ENCODE data around the gene OVOL1. TPM values are rescaled to one million over a fixed set of nuclear protein-coding genes. Genes with fewer than 3 reads are reported as not detected.
A peak's percentile ranks its signal among the peaks of the same experiment; 100 is the strongest.

The OVOL1 gene
- total and polyA plus RNA-seq, 2 of the 13 experiments (the other 11 are each of a cell fraction or from before 2014, with no cell fraction given), result 0.01 TPM; not detected in 1

DNA sequence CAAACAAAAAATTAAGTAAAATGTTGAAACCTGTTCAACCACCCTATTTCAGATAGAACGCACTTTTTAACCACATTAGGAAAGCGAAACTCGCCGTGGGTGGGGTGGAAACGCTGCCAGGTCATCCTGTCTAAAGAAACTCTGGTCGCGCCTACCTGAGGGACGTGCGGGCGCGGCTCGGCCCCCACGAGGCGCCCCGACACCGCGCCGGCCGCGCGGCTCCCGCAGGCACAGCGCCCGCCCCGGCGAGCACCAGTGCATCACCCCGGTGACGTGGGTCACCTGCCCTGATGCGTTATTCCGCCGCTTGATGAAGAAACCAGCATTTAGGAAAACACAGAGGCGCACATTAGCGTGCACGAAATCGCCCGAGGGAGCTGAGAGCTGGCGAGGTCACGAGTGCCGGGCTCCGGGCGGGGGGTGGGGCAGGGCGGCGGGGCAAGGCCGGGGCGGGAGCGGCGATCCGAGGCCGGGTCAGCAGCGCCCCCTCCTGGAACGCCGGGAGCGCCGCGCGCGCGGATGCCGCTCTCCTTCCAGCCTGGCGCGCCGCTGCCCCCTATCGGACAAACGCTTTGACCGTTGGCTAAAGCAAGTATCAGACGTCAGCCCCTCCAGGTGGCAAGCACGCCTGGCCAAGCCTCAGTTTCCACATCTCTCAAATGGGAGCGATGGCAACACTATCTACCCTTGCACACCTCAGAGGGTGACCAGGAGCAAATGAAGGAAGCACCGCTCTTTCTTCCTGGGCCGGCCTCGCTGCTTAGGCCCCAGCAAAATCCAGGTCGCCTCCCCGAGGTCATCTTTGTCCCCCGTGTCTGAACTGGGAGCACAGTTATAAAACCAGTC lies 31.2 kb downstream of the OVOL1 start (continued):
- TF ChIP-seq, protein P1, sequence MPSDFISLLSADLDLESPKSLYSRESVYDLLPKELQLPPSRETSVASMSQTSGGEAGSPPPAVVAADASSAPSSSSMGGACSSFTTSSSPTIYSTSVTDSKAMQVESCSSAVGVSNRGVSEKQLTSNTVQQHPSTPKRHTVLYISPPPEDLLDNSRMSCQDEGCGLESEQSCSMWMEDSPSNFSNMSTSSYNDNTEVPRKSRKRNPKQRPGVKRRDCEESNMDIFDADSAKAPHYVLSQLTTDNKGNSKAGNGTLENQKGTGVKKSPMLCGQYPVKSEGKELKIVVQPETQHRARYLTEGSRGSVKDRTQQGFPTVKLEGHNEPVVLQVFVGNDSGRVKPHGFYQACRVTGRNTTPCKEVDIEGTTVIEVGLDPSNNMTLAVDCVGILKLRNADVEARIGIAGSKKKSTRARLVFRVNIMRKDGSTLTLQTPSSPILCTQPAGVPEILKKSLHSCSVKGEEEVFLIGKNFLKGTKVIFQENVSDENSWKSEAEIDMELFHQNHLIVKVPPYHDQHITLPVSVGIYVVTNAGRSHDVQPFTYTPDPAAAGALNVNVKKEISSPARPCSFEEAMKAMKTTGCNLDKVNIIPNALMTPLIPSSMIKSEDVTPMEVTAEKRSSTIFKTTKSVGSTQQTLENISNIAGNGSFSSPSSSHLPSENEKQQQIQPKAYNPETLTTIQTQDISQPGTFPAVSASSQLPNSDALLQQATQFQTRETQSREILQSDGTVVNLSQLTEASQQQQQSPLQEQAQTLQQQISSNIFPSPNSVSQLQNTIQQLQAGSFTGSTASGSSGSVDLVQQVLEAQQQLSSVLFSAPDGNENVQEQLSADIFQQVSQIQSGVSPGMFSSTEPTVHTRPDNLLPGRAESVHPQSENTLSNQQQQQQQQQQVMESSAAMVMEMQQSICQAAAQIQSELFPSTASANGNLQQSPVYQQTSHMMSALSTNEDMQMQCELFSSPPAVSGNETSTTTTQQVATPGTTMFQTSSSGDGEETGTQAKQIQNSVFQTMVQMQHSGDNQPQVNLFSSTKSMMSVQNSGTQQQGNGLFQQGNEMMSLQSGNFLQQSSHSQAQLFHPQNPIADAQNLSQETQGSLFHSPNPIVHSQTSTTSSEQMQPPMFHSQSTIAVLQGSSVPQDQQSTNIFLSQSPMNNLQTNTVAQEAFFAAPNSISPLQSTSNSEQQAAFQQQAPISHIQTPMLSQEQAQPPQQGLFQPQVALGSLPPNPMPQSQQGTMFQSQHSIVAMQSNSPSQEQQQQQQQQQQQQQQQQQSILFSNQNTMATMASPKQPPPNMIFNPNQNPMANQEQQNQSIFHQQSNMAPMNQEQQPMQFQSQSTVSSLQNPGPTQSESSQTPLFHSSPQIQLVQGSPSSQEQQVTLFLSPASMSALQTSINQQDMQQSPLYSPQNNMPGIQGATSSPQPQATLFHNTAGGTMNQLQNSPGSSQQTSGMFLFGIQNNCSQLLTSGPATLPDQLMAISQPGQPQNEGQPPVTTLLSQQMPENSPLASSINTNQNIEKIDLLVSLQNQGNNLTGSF (CRISPR knock-in tag; IDR thresholded peaks at IDR 0.05), result 0 out of 2 replicates have a peak, but pooled peaks have one; percentile 11
- TF ChIP-seq ZNF780A (CRISPR knock-in tag; IDR thresholded peaks at IDR 0.05) (no peak), TRIM24 (CRISPR knock-in tag; IDR thresholded peaks at IDR 0.05) (no peak), ZNF792 (CRISPR knock-in tag; IDR thresholded peaks at IDR 0.05) (no peak), MXI1 (IDR thresholded peaks at IDR 0.05; ENCODE audit: borderline replicate concordance, low read depth, low read length) (peak; percentile 43; the same call in 1 of the 3 replicates), RAD21 (CRISPR knock-in tag; IDR thresholded peaks at IDR 0.05) (peak; percentile 98), ZNF558 (CRISPR knock-in tag; IDR thresholded peaks at IDR 0.05; ENCODE audit: borderline replicate concordance) (no peak)
- TF ChIP-seq, protein P2, sequence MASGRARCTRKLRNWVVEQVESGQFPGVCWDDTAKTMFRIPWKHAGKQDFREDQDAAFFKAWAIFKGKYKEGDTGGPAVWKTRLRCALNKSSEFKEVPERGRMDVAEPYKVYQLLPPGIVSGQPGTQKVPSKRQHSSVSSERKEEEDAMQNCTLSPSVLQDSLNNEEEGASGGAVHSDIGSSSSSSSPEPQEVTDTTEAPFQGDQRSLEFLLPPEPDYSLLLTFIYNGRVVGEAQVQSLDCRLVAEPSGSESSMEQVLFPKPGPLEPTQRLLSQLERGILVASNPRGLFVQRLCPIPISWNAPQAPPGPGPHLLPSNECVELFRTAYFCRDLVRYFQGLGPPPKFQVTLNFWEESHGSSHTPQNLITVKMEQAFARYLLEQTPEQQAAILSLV (CRISPR knock-in tag; IDR thresholded peaks at IDR 0.05; ENCODE audit: borderline replicate concordance), result peak; percentile 27; the same call in 1 of the 2 replicates
- TF ChIP-seq, protein P3, sequence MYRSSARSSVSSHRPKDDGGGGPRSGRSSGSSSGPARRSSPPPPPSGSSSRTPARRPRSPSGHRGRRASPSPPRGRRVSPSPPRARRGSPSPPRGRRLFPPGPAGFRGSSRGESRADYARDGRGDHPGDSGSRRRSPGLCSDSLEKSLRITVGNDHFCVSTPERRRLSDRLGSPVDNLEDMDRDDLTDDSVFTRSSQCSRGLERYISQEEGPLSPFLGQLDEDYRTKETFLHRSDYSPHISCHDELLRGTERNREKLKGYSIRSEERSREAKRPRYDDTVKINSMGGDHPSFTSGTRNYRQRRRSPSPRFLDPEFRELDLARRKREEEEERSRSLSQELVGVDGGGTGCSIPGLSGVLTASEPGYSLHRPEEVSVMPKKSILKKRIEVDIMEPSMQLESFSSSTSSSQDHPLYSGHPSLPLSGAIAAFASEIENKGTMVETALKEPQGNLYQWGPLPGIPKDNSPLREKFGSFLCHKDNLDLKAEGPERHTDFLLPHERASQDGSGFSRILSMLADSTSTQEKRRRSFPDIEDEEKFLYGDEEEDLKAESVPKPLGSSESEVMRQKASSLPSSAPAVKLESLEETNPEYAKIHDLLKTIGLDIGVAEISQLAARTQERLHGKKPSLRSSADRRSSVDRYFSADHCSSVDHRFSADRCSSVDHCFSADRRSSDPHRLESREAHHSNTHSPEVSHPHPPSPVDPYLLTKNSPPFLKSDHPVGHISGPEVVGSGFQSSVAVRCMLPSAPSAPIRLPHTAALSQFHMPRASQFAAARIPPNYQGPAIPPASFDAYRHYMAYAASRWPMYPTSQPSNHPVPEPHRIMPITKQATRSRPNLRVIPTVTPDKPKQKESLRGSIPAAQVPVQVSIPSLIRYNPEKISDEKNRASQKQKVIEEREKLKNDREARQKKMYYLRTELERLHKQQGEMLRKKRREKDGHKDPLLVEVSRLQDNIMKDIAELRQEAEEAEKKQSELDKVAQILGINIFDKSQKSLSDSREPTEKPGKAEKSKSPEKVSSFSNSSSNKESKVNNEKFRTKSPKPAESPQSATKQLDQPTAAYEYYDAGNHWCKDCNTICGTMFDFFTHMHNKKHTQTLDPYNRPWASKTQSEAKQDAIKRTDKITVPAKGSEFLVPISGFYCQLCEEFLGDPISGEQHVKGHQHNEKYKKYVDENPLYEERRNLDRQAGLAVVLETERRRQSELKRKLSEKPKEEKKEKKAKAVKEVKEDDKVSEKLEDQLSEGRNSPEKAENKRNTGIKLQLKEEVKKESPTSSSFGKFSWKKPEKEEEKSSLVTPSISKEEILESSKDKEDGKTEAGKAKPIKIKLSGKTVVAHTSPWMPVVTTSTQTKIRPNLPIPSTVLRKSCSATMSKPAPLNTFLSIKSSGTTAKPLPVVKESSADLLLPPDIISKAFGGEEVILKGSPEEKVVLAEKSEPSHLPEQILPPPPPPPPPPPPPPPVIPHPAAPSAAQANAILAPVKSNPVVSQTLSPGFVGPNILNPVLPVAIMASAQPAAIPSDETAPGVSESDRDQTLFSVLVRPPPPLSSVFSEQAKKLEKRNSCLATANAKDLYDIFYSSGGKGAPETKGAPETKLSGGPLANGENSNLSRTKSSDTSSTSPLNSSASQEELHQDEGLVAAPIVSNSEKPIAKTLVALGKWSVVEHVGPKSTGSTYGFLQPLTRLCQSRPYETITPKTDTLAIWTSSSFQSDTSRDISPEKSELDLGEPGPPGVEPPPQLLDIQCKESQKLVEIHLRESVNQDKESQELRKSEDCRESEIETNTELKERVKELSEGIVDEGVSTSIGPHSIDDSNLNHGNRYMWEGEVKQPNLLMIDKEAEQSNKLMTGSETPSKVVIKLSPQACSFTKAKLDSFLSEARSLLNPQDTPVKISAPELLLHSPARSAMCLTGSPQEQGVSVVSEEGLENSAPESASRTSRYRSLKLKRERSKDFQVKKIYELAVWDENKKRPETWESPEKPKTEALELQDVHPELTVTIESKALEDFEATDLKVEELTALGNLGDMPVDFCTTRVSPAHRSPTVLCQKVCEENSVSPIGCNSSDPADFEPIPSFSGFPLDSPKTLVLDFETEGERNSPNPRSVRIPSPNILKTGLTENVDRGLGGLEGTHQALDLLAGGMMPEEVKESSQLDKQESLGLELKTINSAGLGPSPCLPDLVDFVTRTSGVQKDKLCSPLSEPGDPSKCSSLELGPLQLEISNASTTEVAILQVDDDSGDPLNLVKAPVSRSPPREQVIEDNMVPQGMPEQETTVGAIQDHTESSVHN (CRISPR knock-in tag; IDR thresholded peaks at IDR 0.05), result no peak
- TF ChIP-seq, protein P4, sequence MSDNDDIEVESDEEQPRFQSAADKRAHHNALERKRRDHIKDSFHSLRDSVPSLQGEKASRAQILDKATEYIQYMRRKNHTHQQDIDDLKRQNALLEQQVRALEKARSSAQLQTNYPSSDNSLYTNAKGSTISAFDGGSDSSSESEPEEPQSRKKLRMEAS (IDR thresholded peaks at IDR 0.05), result peak; percentile 71
- TF ChIP-seq, protein P5, sequence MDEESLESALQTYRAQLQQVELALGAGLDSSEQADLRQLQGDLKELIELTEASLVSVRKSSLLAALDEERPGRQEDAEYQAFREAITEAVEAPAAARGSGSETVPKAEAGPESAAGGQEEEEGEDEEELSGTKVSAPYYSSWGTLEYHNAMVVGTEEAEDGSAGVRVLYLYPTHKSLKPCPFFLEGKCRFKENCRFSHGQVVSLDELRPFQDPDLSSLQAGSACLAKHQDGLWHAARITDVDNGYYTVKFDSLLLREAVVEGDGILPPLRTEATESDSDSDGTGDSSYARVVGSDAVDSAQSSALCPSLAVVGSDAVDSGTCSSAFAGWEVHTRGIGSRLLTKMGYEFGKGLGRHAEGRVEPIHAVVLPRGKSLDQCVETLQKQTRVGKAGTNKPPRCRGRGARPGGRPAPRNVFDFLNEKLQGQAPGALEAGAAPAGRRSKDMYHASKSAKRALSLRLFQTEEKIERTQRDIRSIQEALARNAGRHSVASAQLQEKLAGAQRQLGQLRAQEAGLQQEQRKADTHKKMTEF (CRISPR knock-in tag; IDR thresholded peaks at IDR 0.05), result peak; percentile 46; the same call in 1 of the 2 replicates

Measured in HepG2 (cell line).